Measurements from ENCODE around the gene KBTBD8.

Gene KBTBD8

DNA sequence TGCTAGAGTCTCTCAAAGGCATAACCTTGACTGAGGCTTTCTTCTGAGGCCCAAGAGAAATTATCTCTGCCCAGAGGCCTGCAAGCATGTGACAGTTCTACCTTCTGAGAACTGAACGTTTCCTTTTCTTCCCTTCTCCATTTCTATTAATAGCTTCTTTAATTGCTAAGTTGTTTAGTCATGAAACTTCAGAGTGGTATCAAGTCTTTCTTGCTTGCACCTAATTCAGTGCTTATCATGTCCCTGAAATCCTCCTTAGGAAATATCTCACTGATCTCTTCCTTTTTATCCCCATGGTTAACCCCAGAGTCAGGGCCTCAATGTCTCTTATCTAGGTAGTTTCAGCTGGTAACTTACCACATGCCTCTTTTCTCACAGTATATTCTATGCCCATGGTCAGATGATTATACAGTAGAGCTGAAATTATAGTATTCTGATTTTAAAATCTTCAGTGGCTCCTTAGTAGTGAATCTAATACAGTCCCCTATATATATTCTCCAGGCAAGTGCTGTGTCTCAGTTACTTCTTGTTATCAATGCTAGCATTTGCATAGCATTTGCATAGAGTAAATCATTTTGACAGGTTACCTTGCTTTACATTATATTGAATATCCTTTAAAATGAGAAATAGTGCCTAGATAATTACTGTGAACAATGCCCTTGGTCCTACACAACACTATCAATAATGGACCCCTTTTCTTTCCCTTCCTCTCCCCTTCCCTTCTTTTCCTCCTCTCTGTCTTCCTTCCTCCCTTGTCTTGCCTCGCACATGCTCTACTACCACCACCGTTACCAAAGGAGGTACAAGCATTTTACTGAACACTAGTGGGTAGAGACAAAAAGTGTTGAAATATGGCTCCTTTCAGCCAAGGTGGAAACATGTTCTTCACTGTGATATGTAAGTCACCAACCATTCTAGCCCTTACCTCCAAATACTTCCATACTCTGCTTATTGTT, 33.0 kb downstream of the KBTBD8 start:
- H3K9me3 Mint-ChIP-seq = no peaks in the 10 kb centered on the region
- no peaks in the 10 kb centered on the region for H3K4me1 Mint-ChIP-seq (ENCODE audit: low read depth in 2 of 2)
- H3K27ac Mint-ChIP-seq = no peak overlapping the region
- ATAC-seq (replicated peaks) = no peak
- H3K27me3 Mint-ChIP-seq = peaks cover 5 to 8% of the 10 kb centered on the region in 2 donors
- peaks cover 2% of the 10 kb centered on the region for H3K36me3 Mint-ChIP-seq (ENCODE audit: insufficient read depth)
- no peak for DNase-seq
- no peak overlapping the region for H3K4me3 Mint-ChIP-seq

DNA sequence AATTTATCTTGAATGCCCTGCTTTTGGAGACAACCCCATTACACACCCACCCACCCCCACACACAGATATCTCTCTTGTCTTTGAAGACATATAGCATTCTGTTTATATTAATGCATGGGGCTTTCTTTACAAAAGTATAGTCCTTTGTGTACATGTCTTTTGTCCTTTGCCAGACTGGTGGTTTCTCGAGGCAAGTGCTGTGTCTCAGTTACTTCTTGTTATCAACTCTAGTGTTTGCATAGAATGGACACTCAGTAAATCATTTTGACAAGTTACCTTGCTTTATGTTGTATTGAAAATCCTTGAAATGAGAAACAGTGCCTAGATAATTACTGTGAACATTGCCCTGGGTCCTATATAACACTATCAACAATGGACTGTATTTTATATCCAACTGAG, 33.9 kb downstream of the KBTBD8 start:
- no peak overlapping the region for H3K27ac Mint-ChIP-seq
- DNase-seq = no peak
- H3K4me3 Mint-ChIP-seq = no peak overlapping the region
- ATAC-seq (replicated peaks) = no peak
- H3K4me1 Mint-ChIP-seq (ENCODE audit: low read depth in 2 of 2) = no peaks in the 10 kb centered on the region
- no peaks in the 10 kb centered on the region for H3K36me3 Mint-ChIP-seq (ENCODE audit: insufficient read depth)
- H3K9me3 Mint-ChIP-seq = no peaks in the 10 kb centered on the region
- H3K27me3 Mint-ChIP-seq = peaks cover 5 to 8% of the 10 kb centered on the region in 2 donors

DNA sequence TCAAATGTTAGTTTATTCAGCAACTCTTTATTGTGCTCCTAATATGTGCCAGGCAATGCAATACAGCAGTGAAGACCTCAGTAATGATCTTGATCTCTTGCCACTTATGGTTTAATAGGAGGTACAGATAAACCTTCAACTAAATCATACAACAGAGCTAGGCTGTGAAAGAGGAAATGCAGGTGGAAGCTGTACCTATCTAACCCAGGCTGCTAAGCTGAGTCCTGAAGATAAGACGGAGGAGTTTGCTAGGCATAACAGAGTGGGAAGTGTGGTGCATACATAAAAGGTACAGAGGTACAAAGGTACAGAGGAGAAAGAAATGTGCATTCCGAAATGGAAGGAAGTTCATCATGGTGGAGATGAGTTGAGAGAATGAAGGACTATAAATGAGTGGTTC, 35.0 kb downstream of the KBTBD8 start:
- Mint-ChIP-seq H3K36me3 (ENCODE audit: insufficient read depth) (no peaks in the 10 kb centered on the region), H3K27ac (no peak overlapping the region), H3K9me3 (no peaks in the 10 kb centered on the region), H3K4me1 (ENCODE audit: low read depth in 2 of 2) (no peaks in the 10 kb centered on the region), H3K4me3 (no peak overlapping the region), H3K27me3 (peaks cover 5 to 8% of the 10 kb centered on the region in 2 donors)
- ATAC-seq (replicated peaks) (no peak), DNase-seq (no peak)

DNA sequence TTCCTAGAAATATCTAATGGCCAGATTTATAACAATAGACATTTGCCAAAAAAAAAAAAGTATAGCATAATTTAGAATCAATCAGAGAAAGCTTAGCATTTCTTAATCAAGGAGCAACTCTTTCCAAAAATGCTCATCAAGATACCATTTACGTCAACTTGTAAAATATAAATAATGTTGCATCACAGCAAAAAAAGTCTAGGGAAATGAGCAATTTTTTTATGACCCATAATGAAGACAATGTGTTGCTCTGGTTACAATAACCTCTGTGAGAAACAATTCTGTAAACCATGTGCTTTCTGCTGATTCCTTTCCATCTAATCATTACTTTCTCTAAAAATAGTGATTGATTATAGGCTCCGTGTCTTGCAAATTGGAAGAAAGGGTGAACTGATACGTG, 36.3 kb downstream of the KBTBD8 start:
- Mint-ChIP-seq H3K36me3 (ENCODE audit: insufficient read depth) (no peaks in the 10 kb centered on the region), H3K27ac (no peak overlapping the region), H3K27me3 (peaks cover 5 to 8% of the 10 kb centered on the region in 2 donors), H3K4me3 (no peak overlapping the region), H3K4me1 (ENCODE audit: low read depth in 2 of 2) (no peaks in the 10 kb centered on the region), H3K9me3 (no peaks in the 10 kb centered on the region)
- no peak for ATAC-seq (replicated peaks)
- DNase-seq = no peak

DNA sequence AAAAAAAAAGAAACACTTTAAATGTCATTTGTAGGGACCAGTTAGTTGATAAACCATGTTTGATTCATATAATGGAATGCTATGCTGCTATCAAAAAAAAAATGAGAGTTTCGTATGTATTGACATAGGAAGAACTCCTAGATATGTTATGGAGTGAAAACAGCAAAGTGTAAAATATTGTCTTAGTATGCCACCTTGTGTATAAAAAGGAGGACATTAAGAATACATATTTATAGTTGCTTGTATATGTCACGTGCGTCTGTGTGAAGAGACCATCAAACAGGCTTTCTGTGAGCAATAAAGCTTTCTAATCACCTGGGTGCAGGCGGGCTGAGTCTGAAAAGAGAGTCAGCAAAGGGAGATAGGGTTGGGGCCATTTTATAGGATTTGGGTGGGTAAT, 39.5 kb downstream of the KBTBD8 start:
- Mint-ChIP-seq H3K27me3 (peaks cover 5 to 8% of the 10 kb centered on the region in 2 donors), H3K4me1 (ENCODE audit: low read depth in 2 of 2) (no peaks in the 10 kb centered on the region), H3K27ac (no peak overlapping the region), H3K4me3 (no peak overlapping the region), H3K36me3 (ENCODE audit: insufficient read depth) (no peaks in the 10 kb centered on the region), H3K9me3 (no peaks in the 10 kb centered on the region)
- ATAC-seq (replicated peaks) = no peak
- no peak for DNase-seq

DNA sequence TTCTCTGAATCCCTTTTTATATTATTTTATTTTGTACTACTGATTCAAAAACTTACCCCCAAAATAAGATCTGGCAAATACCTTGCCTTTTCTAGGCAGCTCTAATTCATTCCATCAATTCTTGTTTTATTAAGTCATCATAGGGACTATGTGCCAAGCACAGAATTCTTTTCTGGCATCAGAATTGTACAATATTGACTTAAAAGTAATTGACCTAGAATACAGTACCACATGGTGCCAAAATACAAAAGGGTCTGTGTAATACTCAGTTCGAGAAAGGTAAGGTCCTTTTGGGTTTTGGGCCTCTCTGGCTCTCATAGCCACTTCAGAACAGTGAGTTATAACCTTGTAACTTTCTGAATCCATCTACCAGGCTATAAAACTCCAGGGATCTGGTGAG, 46.2 kb downstream of the KBTBD8 start:
- H3K4me1 Mint-ChIP-seq (ENCODE audit: low read depth in 2 of 2) = peaks cover 2 to 6% of the 10 kb centered on the region in 2 donors
- no peak overlapping the region for H3K4me3 Mint-ChIP-seq
- no peaks in the 10 kb centered on the region for H3K9me3 Mint-ChIP-seq
- H3K27me3 Mint-ChIP-seq = no peaks in the 10 kb centered on the region
- ATAC-seq (replicated peaks) (no peak), DNase-seq (no peak)
- H3K27ac Mint-ChIP-seq = no peak overlapping the region
- H3K36me3 Mint-ChIP-seq (ENCODE audit: insufficient read depth) = no peaks in the 10 kb centered on the region

DNA sequence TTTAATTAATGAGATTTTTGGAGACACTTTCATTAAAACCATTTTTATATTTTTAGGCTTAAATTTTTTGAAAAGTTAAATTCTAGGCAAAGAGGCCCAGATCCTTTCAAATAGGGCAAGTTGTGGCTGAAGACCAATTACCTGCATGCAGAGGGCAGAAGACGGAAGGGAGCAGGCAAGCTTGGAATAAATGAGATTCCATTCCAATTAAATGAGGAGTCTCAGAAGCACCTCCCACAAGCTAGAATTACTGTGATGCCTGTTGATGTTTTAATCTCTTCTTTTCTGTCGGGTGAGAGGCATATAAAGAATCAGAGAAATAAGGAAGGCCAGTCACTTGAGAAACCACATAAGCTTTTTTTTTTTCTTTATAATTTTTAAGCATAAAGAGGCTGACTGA, 46.8 kb downstream of the KBTBD8 start:
- Mint-ChIP-seq H3K4me3 (no peak overlapping the region), H3K27me3 (peaks cover 4% of the 10 kb centered on the region in 2 donors), H3K9me3 (no peaks in the 10 kb centered on the region), H3K36me3 (ENCODE audit: insufficient read depth) (no peaks in the 10 kb centered on the region), H3K27ac (no peak overlapping the region), H3K4me1 (ENCODE audit: low read depth in 2 of 2) (peaks cover 2 to 6% of the 10 kb centered on the region in 2 donors)
- ATAC-seq (replicated peaks) (no peak), DNase-seq (no peak)

DNA sequence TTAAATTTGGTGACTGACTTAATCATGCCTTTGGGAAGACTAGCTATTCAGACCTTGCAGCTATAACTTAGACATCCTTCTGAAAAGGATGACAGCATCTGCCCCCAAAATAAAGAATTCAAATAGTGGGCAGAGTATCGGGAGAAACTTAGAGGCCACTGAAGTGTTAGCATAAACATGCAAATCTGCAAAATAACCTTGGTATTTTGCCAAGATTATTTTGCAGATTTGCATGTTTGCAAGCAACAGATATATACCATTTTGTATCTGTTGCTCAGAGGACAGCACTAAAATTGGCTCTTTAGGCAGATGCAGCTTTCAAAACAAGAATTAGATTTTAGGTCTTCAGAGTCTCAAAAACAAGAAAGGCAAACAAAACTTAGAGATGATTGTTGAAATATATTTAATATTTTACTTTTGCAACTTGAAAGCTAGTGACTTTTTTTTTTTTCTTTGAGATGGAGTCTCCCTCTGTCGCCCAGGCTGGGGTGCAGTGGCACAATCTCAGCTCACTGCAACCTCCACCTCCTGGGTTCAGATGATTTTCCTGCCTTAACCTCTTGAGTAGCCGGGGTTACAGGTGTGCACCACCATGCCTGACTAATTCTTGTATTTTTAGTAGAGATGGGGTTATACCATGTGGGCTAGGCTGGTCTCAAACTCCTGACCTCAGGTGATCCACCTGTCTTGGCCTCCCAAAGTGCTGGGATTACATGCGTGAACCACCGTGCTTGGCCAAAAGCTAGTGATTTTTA, 47.8 kb downstream of the KBTBD8 start:
- ATAC-seq (replicated peaks) (no peak), DNase-seq (no peak)
- no peaks in the 10 kb centered on the region for H3K9me3 Mint-ChIP-seq
- peaks cover 11 to 12% of the 10 kb centered on the region in 2 donors for H3K27me3 Mint-ChIP-seq
- no peak overlapping the region for H3K27ac Mint-ChIP-seq
- H3K4me1 Mint-ChIP-seq (ENCODE audit: low read depth in 2 of 2) = peaks cover 2 to 6% of the 10 kb centered on the region in 2 donors
- H3K4me3 Mint-ChIP-seq = no peak overlapping the region
- H3K36me3 Mint-ChIP-seq (ENCODE audit: insufficient read depth) = no peaks in the 10 kb centered on the region

DNA sequence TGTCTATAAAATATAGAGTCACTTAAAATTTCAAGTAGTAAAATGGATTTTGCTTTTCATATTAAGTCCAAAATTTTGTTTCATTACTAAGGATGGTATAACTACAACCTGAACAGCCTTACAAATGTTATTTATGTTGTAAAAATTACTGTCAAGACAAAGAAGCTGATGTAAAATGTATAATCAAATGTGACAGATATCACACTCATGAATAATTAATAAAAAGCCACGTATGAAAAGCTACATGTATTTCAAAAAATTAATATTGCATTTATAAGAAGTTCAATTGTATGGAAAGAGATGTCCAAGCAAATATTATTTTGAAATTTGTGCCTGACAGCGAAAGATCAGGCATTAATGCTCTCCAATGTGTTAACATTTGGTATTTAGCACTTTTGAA, 48.9 kb downstream of the KBTBD8 start:
- Mint-ChIP-seq H3K4me3 (no peak overlapping the region), H3K9me3 (no peaks in the 10 kb centered on the region), H3K36me3 (ENCODE audit: insufficient read depth) (no peaks in the 10 kb centered on the region), H3K4me1 (ENCODE audit: low read depth in 2 of 2) (peaks cover 2 to 6% of the 10 kb centered on the region in 2 donors), H3K27ac (no peak overlapping the region), H3K27me3 (peaks cover 11 to 12% of the 10 kb centered on the region in 2 donors)
- no peak for DNase-seq
- ATAC-seq (replicated peaks) = no peak

DNA sequence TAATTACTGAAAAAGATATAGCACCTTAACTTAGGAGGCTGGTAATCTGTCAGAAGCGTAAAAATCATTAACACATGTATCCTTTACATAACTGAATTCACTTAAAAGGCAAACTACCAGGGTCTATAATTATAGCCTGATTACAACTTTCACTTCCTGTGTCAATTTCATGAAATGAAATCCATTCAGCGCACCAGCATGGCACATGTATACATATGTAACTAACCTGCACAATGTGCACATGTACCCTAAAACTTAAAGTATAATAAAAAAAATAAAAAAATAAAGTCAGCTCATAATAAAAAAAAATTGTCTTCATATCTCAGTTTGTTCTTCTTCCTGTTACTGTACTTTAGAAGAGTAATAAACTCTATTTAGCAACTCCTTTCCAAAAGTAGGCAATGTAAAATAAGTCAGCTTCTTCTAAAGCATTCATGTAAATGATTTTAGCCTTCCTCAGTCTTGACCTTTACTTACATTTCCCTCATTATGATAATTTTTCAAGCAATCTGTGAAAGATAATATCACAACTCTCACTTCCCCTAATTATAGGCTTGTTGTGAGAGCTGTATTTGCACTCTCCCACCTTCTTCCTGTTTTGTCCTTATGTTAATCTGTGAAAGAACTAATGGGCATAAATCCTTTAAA, 50.1 kb downstream of the KBTBD8 start:
- Mint-ChIP-seq H3K9me3 (no peaks in the 10 kb centered on the region), H3K27me3 (peaks cover 11 to 17% of the 10 kb centered on the region in 2 donors), H3K4me1 (ENCODE audit: low read depth in 2 of 2) (peaks cover 2 to 6% of the 10 kb centered on the region in 2 donors), H3K4me3 (no peak overlapping the region), H3K36me3 (ENCODE audit: insufficient read depth) (no peaks in the 10 kb centered on the region), H3K27ac (no peak overlapping the region)
- ATAC-seq (replicated peaks) = peak; percentile 42
- DNase-seq = no peak

DNA sequence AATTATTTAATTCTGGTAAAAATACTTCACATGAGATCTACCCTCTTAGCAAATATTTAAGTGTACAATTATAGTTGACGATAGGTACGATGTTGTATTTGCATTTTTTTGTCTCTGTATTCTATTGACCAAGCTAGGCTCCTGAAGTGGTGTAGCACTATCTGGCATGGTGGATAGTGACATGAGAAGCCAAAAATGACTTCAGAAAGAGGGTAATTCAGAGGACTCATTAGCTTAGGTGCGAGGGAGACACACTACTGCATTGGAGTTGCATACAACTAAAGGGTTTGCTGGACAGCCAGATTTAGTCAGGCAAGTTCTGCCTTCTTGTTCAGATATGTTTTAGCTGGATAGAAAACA, 50.6 kb downstream of the KBTBD8 start:
- Mint-ChIP-seq H3K27me3 (peaks cover 11 to 17% of the 10 kb centered on the region in 2 donors), H3K9me3 (no peaks in the 10 kb centered on the region), H3K27ac (no peak overlapping the region)

DNA sequence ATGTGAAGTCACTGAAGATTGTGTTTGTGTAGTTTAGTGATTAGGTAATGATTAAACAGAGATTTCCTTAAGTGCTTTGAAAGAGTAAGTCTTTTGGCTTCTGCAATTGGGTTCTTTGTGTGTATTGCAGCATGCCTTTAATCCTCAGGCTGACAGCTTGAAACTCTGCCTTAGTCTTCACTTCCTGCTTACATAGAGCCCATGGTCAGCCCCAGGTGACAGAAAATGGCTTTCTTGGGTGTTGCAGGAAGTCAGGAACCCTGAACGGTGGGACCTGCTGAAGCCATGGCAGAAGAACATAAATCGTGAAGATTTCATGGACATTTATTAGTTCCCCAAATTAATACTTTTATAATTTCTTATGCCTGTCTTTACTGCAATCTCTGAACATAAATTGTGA, 61.3 kb downstream of the KBTBD8 start:
- H3K36me3 Mint-ChIP-seq (ENCODE audit: insufficient read depth) = no peaks in the 10 kb centered on the region
- peaks cover 0 to 2% of the 10 kb centered on the region in 2 donors for H3K9me3 Mint-ChIP-seq
- H3K4me1 Mint-ChIP-seq (ENCODE audit: low read depth in 2 of 2) = no peaks in the 10 kb centered on the region
- ATAC-seq (replicated peaks) = no peak
- no peak overlapping the region for H3K27ac Mint-ChIP-seq
- peaks cover 12 to 43% of the 10 kb centered on the region in 2 donors for H3K27me3 Mint-ChIP-seq
- no peak for DNase-seq
- no peak overlapping the region for H3K4me3 Mint-ChIP-seq

More for the DNA sequence above, 50.6 kb downstream of the KBTBD8 start:
- DNase-seq (no peak), ATAC-seq (replicated peaks) (no peak)
- Mint-ChIP-seq H3K36me3 (ENCODE audit: insufficient read depth) (no peaks in the 10 kb centered on the region), H3K4me3 (no peak overlapping the region), H3K4me1 (ENCODE audit: low read depth in 2 of 2) (peaks cover 2 to 6% of the 10 kb centered on the region in 2 donors)
